Epithelial cell of proximal tubule (primary cell): ENCODE results near the gene FAM120A. TPM values are rescaled to one million over a fixed set of nuclear protein-coding genes. Genes with fewer than 3 reads are reported as not detected.

ENCODE experiments used
- DNase-seq: peaks from one replicate; pipeline ENCODE4 v3.0.0-alpha.2; 2011; ENCODE audit warnings: low read depth
- H3K4me3 ChIP-seq: 2 replicates; pipeline ENCODE4 v1.5.1; 2011; ENCODE audit warnings: low read depth, mild to moderate bottlenecking, low read length
- CTCF ChIP-seq: conservative IDR thresholded peaks from 2 replicates; pipeline ENCODE4 v1.5.1; 2012; ENCODE audit warnings: low read depth, mild to moderate bottlenecking, low read length
- total RNA-seq: library from RNA; depleted of rRNA; stranded (reverse); fragments of >200 nt; gene quantifications from 2 replicates; pipeline ENCODE4 v1.2.3, GENCODE V29; 2015

Gene FAM120A
- total RNA-seq, 1 donor from 2014 or later, result 71.0 TPM

DNA sequence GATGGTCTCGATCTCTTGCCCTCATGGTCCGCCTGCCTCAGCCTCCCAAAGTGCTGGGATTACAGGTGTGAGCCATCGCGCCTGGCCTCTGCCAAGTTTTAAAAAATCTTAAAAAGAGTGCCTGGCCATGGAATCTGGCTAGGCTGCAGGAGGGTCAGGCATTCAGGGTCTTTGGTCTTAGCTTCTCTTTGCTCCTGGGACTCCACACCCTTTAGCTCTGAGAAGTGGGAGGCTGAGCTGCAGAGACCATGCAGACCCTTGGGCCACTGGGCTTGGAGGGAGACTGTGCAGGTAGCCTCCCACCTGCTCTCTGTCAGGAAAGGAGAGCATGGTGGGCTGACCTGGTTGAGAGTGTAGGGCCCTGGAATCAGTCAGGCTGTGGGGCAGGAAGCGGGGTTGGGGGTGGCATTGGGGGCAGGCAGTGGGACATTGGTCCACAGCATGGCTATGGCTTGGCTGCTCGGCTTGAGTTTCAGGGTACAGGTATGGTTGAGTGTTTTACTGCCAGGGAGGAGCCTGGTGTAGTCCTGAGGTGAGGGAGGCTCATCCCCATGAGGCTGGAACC is 145.7 kb downstream of the FAM120A start:
- no peak for TF ChIP-seq CTCF
- H3K4me3 ChIP-seq, result no peak overlapping the region
- no peak for DNase-seq

GRCh38 chr9:93597871-93598646 is 146.6 kb downstream of the FAM120A start:
- no peak overlapping the region for H3K4me3 ChIP-seq
- DNase-seq, result no peak
- no peak for TF ChIP-seq CTCF

- no peak for TF ChIP-seq CTCF
- DNase-seq, result no peak
- H3K4me3 ChIP-seq, result no peak overlapping the region
Observed at GRCh38 chr9:93598647-93599241, 147.3 kb downstream of the FAM120A start.

GRCh38 chr9:93599571-93600403 is 148.3 kb downstream of the FAM120A start:
- no peak for DNase-seq
- no peak overlapping the region for H3K4me3 ChIP-seq
- TF ChIP-seq CTCF, result no peak

- TF ChIP-seq CTCF, result no peak
- DNase-seq, result no peak
- no peak overlapping the region for H3K4me3 ChIP-seq
Observed at GRCh38 chr9:93600504-93600903, 149.0 kb downstream of the FAM120A start.

- H3K4me3 ChIP-seq, result no peak overlapping the region
- TF ChIP-seq CTCF, result no peak
- no peak for DNase-seq
Observed at GRCh38 chr9:93601063-93601462, 149.6 kb downstream of the FAM120A start.
